Transverse colon (tissue), 4 donors: ENCODE measurements around the gene CEACAM4. TPM values are rescaled to one million over a fixed set of nuclear protein-coding genes. Genes with fewer than 3 reads are reported as not detected.

Source experiments
- DNase-seq: peaks from one replicate; pipeline ENCODE4 v3.0.0-alpha.2; 2019
- H3K27ac ChIP-seq, 4 donors: fragments of 200-600 bp; sonication (generic); 2 replicates each; pipeline ENCODE4 v1.5.1; 2016 to 2018; ENCODE audit warnings: inconsistent platforms in 4 of 4
- H3K27me3 ChIP-seq: fragments of 200-600 bp; sonication (generic); 2 replicates; pipeline ENCODE4 v1.5.1; 2017; ENCODE audit warnings: inconsistent platforms
- H3K36me3 ChIP-seq, 4 donors: fragments of 200-600 bp; sonication (generic); 2 replicates each; pipeline ENCODE4 v1.5.1; 2017 to 2019; ENCODE audit warnings: inconsistent platforms in 4 of 4
- H3K4me1 ChIP-seq, 4 donors: fragments of 200-600 bp; sonication (generic); 2 replicates each; pipeline ENCODE4 v1.5.1; 2017 to 2020; ENCODE audit warnings: inconsistent platforms in 4 of 4
- H3K4me3 ChIP-seq, 4 donors: fragments of 200-600 bp; sonication (generic); 1 replicate in 1 of 4; 2 replicates in 3 of 4; pipeline versions ENCODE4 v1.5.1 to v1.6.1; 2017 to 2019; ENCODE audit warnings: inconsistent platforms in 4 of 4
- H3K9me3 ChIP-seq, 2 donors: fragments of 200-600 bp; sonication (generic); 2 replicates each; pipeline ENCODE4 v1.5.1; 2017 to 2019; ENCODE audit warnings: inconsistent platforms in 2 of 2
- EP300 ChIP-seq: sonication (generic); formaldehyde crosslinking; IDR thresholded peaks from one replicate; pipeline ENCODE4 v1.6.1; 2017; ENCODE audit warnings: antibody characterized with exemption, low read depth
- POLR2A ChIP-seq: fragments of 450-650 bp; IDR thresholded peaks from one replicate; pipeline ENCODE4 v1.6.1; 2016; ENCODE audit warnings: antibody characterized with exemption, mild to moderate bottlenecking, moderate library complexity
- POLR2AphosphoS5 ChIP-seq, 3 donors: sonication (generic); formaldehyde crosslinking; IDR thresholded peaks; one replicate each; pipeline ENCODE4 v1.6.1; 2016; ENCODE audit warnings: antibody characterized with exemption in 3 of 3
- WGBS, 2 donors: methylation state at CpG; one replicate each; pipeline ENCODE4 v1.1.5; 2018; ENCODE audit warnings: low coverage in 1 of 2; 5-methylcytosine and 5-hydroxymethylcytosine counted together
- in situ Hi-C, 4 donors: fragments of 200-750 bp; cut with MboI; loops; one replicate each; pipeline versions ENCODE4 v1.15.0 to v1.15.1; 2017; ENCODE audit warnings: low sequenced_read_pairs in 3 of 4, low pct_ligation_motif_present in 1 of 4, low pct_unique_long_range_greater_than_20kb in 1 of 4
- intact Hi-C: fragments of 100-400 bp; cut with DNase I; formaldehyde crosslinking; loops from one replicate; pipeline ENCODE4 v1.15.1; 2023; ENCODE audit warnings: low total_unique reads
- total RNA-seq, 4 donors: library from RNA; depleted of rRNA; stranded (reverse); fragments of >200 nt; gene quantifications; one replicate each; pipeline ENCODE4 v1.1.0, GENCODE V29; 2016
- TF ChIP-seq, protein P1 (sequence below), 5 experiments: fragments of 200-600 bp in 3 of 5; fragments of 450-650 bp in 2 of 5; sonication (generic) in 3 of 5; IDR thresholded peaks; 1 replicate in 2 of 5; 2 replicates in 3 of 5; pipeline ENCODE4 v1.5.1; 2016 to 2017; ENCODE audit warnings: antibody characterized with exemption in 5 of 5, inconsistent platforms in 3 of 5, mild to moderate bottlenecking in 2 of 5, moderate library complexity in 1 of 5

CEACAM4 gene
- total RNA-seq, 4 donors from 2014 or later, result 0.48 to 1.5 TPM; not detected in 2

DNA sequence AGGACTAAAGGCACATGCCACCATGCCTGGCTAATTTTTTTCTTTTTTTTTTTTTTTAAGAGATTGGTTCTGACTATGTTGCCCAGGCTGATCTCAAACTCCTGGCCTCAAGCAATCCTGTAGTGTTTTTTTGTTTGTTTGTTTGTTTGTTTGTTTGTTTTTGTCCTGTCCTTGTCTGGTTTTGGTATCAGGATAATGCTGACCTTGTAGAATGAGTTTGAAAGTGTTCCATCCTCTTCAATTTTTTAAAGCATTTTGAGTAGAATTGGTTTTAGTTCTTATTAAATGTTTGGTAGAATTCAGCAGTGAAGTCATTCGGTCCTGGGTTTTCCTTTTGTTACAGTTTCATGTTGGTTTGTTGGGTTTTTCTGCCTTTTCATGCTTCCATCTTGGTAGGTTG lies 19.2 kb downstream of the CEACAM4 start:
- H3K4me1 ChIP-seq, result no peaks in the 10 kb centered on the region
- no peaks in the 10 kb centered on the region for H3K36me3 ChIP-seq
- H3K9me3 ChIP-seq, result no peaks in the 10 kb centered on the region
- no peak overlapping the region for H3K4me3 ChIP-seq
- 75 to 83% methylated on average over 1 of the region's 1 CpG for WGBS, 2 donors
- TF ChIP-seq, protein P1, sequence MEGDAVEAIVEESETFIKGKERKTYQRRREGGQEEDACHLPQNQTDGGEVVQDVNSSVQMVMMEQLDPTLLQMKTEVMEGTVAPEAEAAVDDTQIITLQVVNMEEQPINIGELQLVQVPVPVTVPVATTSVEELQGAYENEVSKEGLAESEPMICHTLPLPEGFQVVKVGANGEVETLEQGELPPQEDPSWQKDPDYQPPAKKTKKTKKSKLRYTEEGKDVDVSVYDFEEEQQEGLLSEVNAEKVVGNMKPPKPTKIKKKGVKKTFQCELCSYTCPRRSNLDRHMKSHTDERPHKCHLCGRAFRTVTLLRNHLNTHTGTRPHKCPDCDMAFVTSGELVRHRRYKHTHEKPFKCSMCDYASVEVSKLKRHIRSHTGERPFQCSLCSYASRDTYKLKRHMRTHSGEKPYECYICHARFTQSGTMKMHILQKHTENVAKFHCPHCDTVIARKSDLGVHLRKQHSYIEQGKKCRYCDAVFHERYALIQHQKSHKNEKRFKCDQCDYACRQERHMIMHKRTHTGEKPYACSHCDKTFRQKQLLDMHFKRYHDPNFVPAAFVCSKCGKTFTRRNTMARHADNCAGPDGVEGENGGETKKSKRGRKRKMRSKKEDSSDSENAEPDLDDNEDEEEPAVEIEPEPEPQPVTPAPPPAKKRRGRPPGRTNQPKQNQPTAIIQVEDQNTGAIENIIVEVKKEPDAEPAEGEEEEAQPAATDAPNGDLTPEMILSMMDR (IDR thresholded peaks at IDR 0.05), result no peak
- TF ChIP-seq EP300 (no peak), POLR2AphosphoS5 (IDR thresholded peaks at IDR 0.05) (no peak), POLR2A (no peak)
- no peak for DNase-seq
- in situ Hi-C loops (no loop called here), intact Hi-C loops (no loop called here)
- H3K27ac ChIP-seq, result no peak overlapping the region
- H3K27me3 ChIP-seq, result peaks cover 35% of the 10 kb centered on the region

DNA sequence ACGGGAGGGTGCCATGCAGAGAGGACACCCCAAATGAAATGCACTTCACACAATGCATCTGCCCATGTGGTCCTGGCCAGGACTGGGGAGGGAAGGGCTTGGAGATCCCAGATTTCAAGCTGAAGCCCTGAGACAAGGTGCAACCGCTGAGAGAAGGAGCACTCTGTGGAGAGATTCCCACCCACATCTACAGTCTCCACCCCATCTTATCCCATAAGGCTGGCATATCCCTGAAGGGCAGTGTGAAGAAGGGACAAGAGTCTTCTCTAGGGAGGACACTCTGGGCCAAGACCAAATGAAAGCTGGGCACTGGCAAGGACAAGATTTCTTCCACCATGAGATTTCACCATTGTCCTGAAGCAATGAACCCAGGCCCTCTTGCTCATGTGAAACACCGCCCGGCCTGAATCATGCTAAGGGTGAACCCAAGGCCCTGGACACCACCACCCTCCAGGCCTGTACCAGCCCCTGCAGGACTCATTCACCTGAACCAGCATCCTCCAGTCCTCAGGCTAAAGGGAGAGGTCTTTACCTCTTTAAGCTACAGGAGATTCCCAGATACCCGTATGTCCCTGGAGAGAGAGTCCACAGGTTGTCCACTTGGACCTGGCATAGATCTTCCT lies 20.5 kb downstream of the CEACAM4 start:
- H3K36me3 ChIP-seq, result no peaks in the 10 kb centered on the region
- DNase-seq, result no peak

DNA sequence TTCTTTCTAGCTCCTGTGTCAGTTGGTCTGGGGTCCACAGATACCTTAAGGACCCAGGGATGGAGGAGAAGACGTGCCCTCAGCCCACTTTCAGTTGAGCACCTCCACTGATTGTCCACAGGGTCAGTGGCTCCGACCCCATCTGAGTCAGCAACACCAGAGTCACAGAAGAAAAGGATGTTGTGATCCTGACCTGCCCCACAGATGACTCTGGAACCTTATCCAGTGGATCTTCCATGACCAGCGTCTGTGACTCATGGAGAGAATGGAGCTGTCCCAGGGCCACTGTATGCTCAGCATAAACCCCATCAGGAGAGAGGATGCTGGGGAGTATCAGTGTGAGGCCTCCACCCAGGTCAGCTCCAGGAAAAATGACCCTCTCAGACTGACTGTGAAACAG lies 22.0 kb downstream of the CEACAM4 start:
- TF ChIP-seq POLR2AphosphoS5 (IDR thresholded peaks at IDR 0.05) (no peak), EP300 (no peak), POLR2A (no peak)
- TF ChIP-seq, protein P1 (IDR thresholded peaks at IDR 0.05), result no peak
- Histone ChIP-seq H3K4me3 (no peak overlapping the region), H3K9me3 (no peaks in the 10 kb centered on the region), H3K4me1 (no peaks in the 10 kb centered on the region), H3K36me3 (no peaks in the 10 kb centered on the region), H3K27ac (no peak overlapping the region), H3K27me3 (peaks cover 21% of the 10 kb centered on the region)
- WGBS, 2 donors, result 33 to 59% methylated on average over 2 to 3 of the region's 3 CpGs
- intact Hi-C loops (no loop called here), in situ Hi-C loops (no loop called here)
- DNase-seq, result no peak

More for the DNA sequence above, 20.5 kb downstream of the CEACAM4 start:
- H3K4me1 ChIP-seq, result no peaks in the 10 kb centered on the region
- in situ Hi-C loops (no loop called here), intact Hi-C loops (no loop called here)
- H3K27ac ChIP-seq, result no peak overlapping the region
- TF ChIP-seq POLR2AphosphoS5 (IDR thresholded peaks at IDR 0.05), result no peak
- TF ChIP-seq, protein P1 (IDR thresholded peaks at IDR 0.05), result no peak
- TF ChIP-seq POLR2A, result no peak
- TF ChIP-seq EP300, result no peak
- H3K27me3 ChIP-seq, result peaks cover 31% of the 10 kb centered on the region
- H3K4me3 ChIP-seq, result no peak overlapping the region
- WGBS, 2 donors, result 80 to 83% methylated on average over 1 to 5 of the region's 5 CpGs
- no peaks in the 10 kb centered on the region for H3K9me3 ChIP-seq

DNA sequence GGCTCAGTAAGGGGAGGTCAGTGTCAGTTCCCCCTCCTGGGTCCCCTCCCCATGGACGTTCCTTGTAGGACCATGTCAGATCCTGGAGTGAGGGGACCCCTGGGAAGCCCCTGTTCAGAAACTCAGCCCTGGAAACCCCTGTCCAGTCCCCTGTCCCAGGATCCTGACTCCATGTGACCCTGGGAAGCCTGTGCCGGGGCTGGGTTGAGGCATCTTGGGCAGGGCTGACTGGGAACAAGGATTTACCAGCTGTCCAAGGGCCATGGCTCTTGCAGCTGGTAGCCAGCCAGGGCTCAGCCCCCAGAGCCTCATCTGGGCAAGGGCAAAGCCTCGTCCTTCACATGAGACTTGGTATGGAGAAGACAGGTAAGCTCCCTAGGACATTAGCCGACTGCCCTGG lies 25.1 kb downstream of the CEACAM4 start:
- peaks cover 28% of the 10 kb centered on the region for H3K27me3 ChIP-seq
- intact Hi-C loops, result no loop called here
- WGBS, 2 donors, result 20 to 73% methylated on average over 1 to 4 of the region's 4 CpGs

More for the DNA sequence above, 25.1 kb downstream of the CEACAM4 start:
- Histone ChIP-seq H3K27ac (no peak overlapping the region), H3K4me1 (peaks cover 0 to 4% (median 0%) of the 10 kb centered on the region in 4 donors), H3K4me3 (no peak overlapping the region), H3K36me3 (no peaks in the 10 kb centered on the region), H3K9me3 (no peaks in the 10 kb centered on the region)
- DNase-seq, result no peak
- TF ChIP-seq EP300 (no peak), POLR2AphosphoS5 (IDR thresholded peaks at IDR 0.05) (no peak), POLR2A (no peak)
- TF ChIP-seq, protein P1 (IDR thresholded peaks at IDR 0.05), result no peak
- in situ Hi-C loops, result no loop called here
